ENCODE data around the gene VPS39. TPM values are rescaled to one million over a fixed set of nuclear protein-coding genes. Genes with fewer than 3 reads are reported as not detected.

The VPS39 gene
- total RNA-seq, 4 donors from 2014 or later: 105 to 354 (median 153) TPM

- 75% methylated on average over 1 of the region's 1 CpG; no CpG with 5 or more reads in 1 of the 2 donors for WGBS, 2 donors (ENCODE audit: low coverage in 1 of 2)
- no peak for DNase-seq
- Histone ChIP-seq H3K27ac (no peak overlapping the region), H3K36me3 (peaks cover 0 to 83% (median 27%) of the 10 kb centered on the region in 4 donors), H3K4me3 (no peak overlapping the region), H3K9me3 (no peaks in the 10 kb centered on the region), H3K27me3 (no peaks in the 10 kb centered on the region), H3K4me1 (no peaks in the 10 kb centered on the region)
- TF ChIP-seq POLR2AphosphoS5 (IDR thresholded peaks at IDR 0.05): no peak
- no peak for TF ChIP-seq POLR2A (IDR thresholded peaks at IDR 0.05)
- TF ChIP-seq CTCF (IDR thresholded peaks at IDR 0.05): no peak
- no peak for TF ChIP-seq EP300 (IDR thresholded peaks at IDR 0.05; ENCODE audit: low read depth)
- intact Hi-C loops (cut with DNase I; ENCODE audit: low total_unique reads): loop anchor here (1.0 kb wide), 1 partner anchor 55 kb away; no protein-coding TSS in a partner anchor
- in situ Hi-C loops (cut with MboI; ENCODE audit: low pct_ligation_motif_present in 1 of 4, low pct_unique_long_range_greater_than_20kb in 1 of 4, low sequenced_read_pairs in 3 of 4): no loop called here
These were observed 36.3 kb downstream of the VPS39 start for GRCh38 chr15:42171795-42172194.

GRCh38 chr15:42171122-42171521, 37.0 kb downstream of the VPS39 start:
- Histone ChIP-seq H3K36me3 (peaks cover 0 to 83% (median 30%) of the 10 kb centered on the region in 4 donors), H3K4me1 (no peaks in the 10 kb centered on the region), H3K27ac (no peak overlapping the region), H3K4me3 (no peak overlapping the region), H3K9me3 (no peaks in the 10 kb centered on the region), H3K27me3 (no peaks in the 10 kb centered on the region)
- in situ Hi-C loops (cut with MboI; ENCODE audit: low pct_ligation_motif_present in 1 of 4, low pct_unique_long_range_greater_than_20kb in 1 of 4, low sequenced_read_pairs in 3 of 4) (no loop called here), intact Hi-C loops (cut with DNase I; ENCODE audit: low total_unique reads) (no loop called here)
- WGBS, 2 donors (ENCODE audit: low coverage in 1 of 2): 38% methylated on average over 1 of the region's 1 CpG
- DNase-seq: no peak
- no peak for TF ChIP-seq EP300 (IDR thresholded peaks at IDR 0.05; ENCODE audit: low read depth)
- TF ChIP-seq CTCF (IDR thresholded peaks at IDR 0.05): no peak
- no peak for TF ChIP-seq POLR2A (IDR thresholded peaks at IDR 0.05)
- TF ChIP-seq POLR2AphosphoS5 (IDR thresholded peaks at IDR 0.05): no peak

DNA sequence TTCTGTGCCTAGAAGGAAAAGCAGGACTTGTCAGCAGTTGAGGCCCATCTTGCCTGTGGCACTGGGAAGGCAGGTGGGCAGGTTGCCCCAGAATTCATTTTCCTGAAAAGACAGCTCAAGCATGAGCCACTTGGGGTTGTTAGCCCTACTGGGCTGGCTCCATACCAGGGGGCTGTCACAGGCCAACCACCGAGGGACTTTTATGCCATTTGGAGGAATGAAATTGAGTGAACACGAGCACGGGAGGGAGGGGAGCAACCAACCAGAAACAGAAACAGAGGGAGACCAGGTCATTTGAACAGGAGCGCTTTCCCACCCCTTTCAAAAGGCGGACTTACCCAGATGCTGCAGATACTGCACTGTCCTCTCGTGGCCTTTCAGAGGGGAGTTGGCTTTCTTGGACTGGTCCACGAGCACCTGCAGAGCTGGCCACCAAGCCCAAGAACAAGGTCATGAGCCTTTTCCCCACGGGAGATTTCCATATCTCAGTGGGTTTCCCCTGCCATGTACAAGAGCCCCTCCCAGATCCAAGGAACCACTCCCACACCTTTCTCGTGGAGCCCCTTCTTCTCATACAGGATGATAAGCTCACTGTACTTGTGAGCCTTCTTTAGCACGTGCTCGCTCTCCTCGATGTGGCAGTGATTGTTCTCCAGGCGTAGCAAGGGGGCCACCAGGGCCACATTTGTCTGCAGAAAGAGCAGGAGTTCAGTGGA, 41.7 kb downstream of the VPS39 start:
- in situ Hi-C loops (cut with MboI; ENCODE audit: low pct_ligation_motif_present in 1 of 4, low pct_unique_long_range_greater_than_20kb in 1 of 4, low sequenced_read_pairs in 3 of 4) (no loop called here), intact Hi-C loops (cut with DNase I; ENCODE audit: low total_unique reads) (no loop called here)
- DNase-seq: no peak
- H3K4me3 ChIP-seq: no peak overlapping the region
- TF ChIP-seq POLR2AphosphoS5 (IDR thresholded peaks at IDR 0.05): no peak
- no peak for TF ChIP-seq CTCF (IDR thresholded peaks at IDR 0.05)
- 95% methylated on average over 13 of the region's 13 CpGs; no CpG with 5 or more reads in 1 of the 2 donors for WGBS, 2 donors (ENCODE audit: low coverage in 1 of 2)
- no peaks in the 10 kb centered on the region for H3K9me3 ChIP-seq
- no peaks in the 10 kb centered on the region for H3K4me1 ChIP-seq
- H3K27ac ChIP-seq: no peak overlapping the region
- no peaks in the 10 kb centered on the region for H3K27me3 ChIP-seq
- peaks cover 0 to 87% (median 37%) of the 10 kb centered on the region in 4 donors for H3K36me3 ChIP-seq

DNA sequence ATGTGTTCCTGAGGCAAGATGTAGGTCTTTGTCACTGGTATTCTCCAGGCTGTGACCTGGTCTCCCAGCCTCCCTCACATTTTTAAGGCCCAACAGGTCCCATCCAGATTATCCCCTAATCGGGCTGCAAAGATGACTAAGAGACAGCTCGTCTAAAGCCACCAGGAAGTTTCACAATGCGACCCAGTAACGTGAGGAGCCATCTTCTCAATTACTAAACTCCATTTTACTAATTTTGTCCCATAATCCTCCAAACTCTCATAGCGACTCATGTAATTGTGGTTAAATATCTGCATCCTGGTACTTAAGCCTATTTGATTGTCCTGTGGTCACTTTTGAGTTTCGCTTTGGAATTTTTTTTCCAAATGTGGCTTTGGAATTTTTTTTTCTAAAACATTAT, 43.0 kb downstream of the VPS39 start:
- H3K4me1 ChIP-seq: no peaks in the 10 kb centered on the region
- intact Hi-C loops (cut with DNase I; ENCODE audit: low total_unique reads) (no loop called here), in situ Hi-C loops (cut with MboI; ENCODE audit: low pct_ligation_motif_present in 1 of 4, low pct_unique_long_range_greater_than_20kb in 1 of 4, low sequenced_read_pairs in 3 of 4) (no loop called here)
- H3K27ac ChIP-seq: no peak overlapping the region
- H3K9me3 ChIP-seq: no peaks in the 10 kb centered on the region
- H3K4me3 ChIP-seq: no peak overlapping the region
- TF ChIP-seq EP300 (IDR thresholded peaks at IDR 0.05; ENCODE audit: low read depth) (no peak), POLR2A (IDR thresholded peaks at IDR 0.05) (no peak), POLR2AphosphoS5 (IDR thresholded peaks at IDR 0.05) (no peak), CTCF (IDR thresholded peaks at IDR 0.05) (no peak)
- DNase-seq: no peak
- peaks cover 0 to 96% (median 40%) of the 10 kb centered on the region in 4 donors for H3K36me3 ChIP-seq
- no peaks in the 10 kb centered on the region for H3K27me3 ChIP-seq
- WGBS, 2 donors (ENCODE audit: low coverage in 1 of 2): 86 to 100% methylated on average over 2 to 6 of the region's 6 CpGs
